Measurements from ENCODE around the gene MUC6.
"Not testable (repeated sequence)": the region's sequence is repeated elsewhere in the genome, so short reads cannot be mapped to it uniquely, and the experiment has no call there.

The MUC6 gene

GRCh38 chr11:1022908-1023810 lies 13.4 kb downstream of the MUC6 start:
- DNase-seq: no peak

- no peak for DNase-seq
Observed at GRCh38 chr11:1022411-1022810, 14.1 kb downstream of the MUC6 start.

- no peak for DNase-seq
Observed at GRCh38 chr11:1020211-1020905, 16.2 kb downstream of the MUC6 start.

- no peak for DNase-seq
Observed at GRCh38 chr11:1019321-1019910, 17.1 kb downstream of the MUC6 start.

GRCh38 chr11:1018091-1018490 lies 18.4 kb downstream of the MUC6 start:
- no peak for DNase-seq

- no peak for DNase-seq
Observed at GRCh38 chr11:1017269-1018005, 19.1 kb downstream of the MUC6 start.

GRCh38 chr11:1016610-1017126 lies 19.9 kb downstream of the MUC6 start:
- DNase-seq: not testable (repeated sequence)

- DNase-seq: peak; percentile 29 to 72
Observed at GRCh38 chr11:1015826-1016545, 20.5 kb downstream of the MUC6 start.

- DNase-seq: no peak
Observed at GRCh38 chr11:1015064-1015463, 21.5 kb downstream of the MUC6 start.

GRCh38 chr11:1014276-1014675 lies 22.2 kb downstream of the MUC6 start:
- no peak for DNase-seq

GRCh38 chr11:1013631-1013935 lies 22.9 kb downstream of the MUC6 start:
- DNase-seq: no peak

GRCh38 chr11:1012740-1013630 lies 23.5 kb downstream of the MUC6 start:
- DNase-seq: no peak

- no peak for DNase-seq
Observed at GRCh38 chr11:1012291-1012690, 24.2 kb downstream of the MUC6 start.

GRCh38 chr11:1011320-1011698 lies 25.2 kb downstream of the MUC6 start:
- no peak for DNase-seq

GRCh38 chr11:1010551-1011319 lies 25.8 kb downstream of the MUC6 start:
- no peak for DNase-seq

- DNase-seq: no peak
Observed at GRCh38 chr11:1009991-1010390, 26.5 kb downstream of the MUC6 start.

GRCh38 chr11:1009371-1009770 lies 27.1 kb downstream of the MUC6 start:
- DNase-seq: no peak

GRCh38 chr11:1008803-1009145 lies 27.7 kb downstream of the MUC6 start:
- no peak for DNase-seq

GRCh38 chr11:1008001-1008802 lies 28.3 kb downstream of the MUC6 start:
- DNase-seq: no peak

GRCh38 chr11:1007279-1007678 lies 29.2 kb downstream of the MUC6 start:
- no peak for DNase-seq

Data from inflammatory macrophage treated with lipopolysaccharide for 1 hour (primary cell).